NCI-H1694 (cell line): ENCODE results near the gene TMEM109.

ENCODE experiments used
- DNase-seq: peaks from one replicate; lab custom pipeline; 2025; lab: John Stamatoyannopoulos, UW

Gene TMEM109

DNA sequence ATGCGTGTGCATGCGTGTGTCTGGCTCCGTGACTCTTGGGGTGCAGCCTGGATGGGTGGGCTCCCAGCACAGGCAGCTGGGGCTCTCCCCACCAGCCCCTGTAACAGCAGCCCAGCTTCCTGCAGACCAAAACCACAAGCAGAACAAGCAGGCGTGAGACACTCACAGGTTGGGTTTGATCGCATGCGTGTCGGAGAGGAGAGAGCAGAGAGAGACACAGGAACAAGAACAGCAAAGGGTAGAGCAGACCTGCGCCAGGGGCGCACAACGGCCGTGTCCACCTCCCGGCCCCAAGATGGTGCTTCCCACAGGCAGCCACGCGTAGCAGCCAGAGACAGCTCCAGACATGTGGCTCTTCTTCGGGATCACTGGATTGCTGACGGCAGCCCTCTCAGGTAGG lies 57.6 kb downstream of the TMEM109 start, which contains the start of gene CD6:
Gene CD6, plus strand, starts transcription at position 161 of the 400 bp plus-strand sequence. Its CDS starts 186 bp downstream, at position 347.
- DNase-seq: no peak

DNA sequence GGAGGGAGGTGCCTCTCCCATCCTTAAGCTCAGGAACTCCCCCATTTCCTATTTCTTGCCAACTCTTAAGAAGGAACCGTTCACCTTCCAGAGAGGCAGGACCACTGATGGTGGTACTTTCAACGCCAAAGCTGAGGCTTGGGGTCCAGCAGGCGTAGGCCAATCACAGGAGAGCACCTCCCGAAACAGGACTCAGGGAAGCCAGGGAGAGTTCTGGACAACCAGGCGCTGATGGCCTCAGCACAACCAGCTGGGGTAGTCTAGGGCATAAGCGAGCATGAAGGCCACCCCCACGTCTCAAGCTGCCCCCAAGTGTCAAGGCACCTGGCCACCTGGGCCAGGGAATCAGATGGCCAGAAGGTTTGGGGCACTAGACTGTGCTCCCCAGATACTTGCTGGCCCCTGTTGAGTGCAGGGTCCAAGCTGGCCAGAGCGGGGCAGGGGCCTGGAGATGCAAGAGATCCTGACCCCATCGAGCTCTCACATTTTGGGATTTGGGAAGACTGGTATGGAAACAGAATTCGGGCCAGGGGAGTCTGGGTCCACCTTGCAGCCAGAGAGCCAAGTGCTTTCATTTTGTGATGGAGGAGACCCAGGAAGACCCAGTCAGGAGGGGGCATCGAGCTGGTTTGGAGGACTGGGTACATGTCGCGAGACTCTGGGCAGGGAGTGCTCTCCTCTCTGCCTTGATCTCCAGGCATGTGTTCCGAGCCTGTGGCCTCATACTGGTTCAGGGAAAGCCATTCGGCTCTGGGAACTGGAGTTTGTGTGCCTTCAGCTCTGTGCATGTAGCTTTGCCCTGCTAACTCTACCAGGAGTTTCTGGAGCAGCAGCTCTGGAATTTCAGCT lies 58.4 kb downstream of the TMEM109 start:
- no peak for DNase-seq
